HG03571 (cell line): ENCODE results near the gene TMEM126A.
A peak's percentile ranks its signal among the peaks of the same experiment; 100 is the strongest.
"Not testable (repeated sequence)": the region's sequence is repeated elsewhere in the genome, so short reads cannot be mapped to it uniquely, and the experiment has no call there.

Experiments
- ATAC-seq: cut with Tn5 transposase; IDR thresholded peaks from one replicate; pipeline ENCODE4 v1.9.1; 2021; ENCODE audit not compliant: unreplicated experiment

TMEM126A gene

DNA sequence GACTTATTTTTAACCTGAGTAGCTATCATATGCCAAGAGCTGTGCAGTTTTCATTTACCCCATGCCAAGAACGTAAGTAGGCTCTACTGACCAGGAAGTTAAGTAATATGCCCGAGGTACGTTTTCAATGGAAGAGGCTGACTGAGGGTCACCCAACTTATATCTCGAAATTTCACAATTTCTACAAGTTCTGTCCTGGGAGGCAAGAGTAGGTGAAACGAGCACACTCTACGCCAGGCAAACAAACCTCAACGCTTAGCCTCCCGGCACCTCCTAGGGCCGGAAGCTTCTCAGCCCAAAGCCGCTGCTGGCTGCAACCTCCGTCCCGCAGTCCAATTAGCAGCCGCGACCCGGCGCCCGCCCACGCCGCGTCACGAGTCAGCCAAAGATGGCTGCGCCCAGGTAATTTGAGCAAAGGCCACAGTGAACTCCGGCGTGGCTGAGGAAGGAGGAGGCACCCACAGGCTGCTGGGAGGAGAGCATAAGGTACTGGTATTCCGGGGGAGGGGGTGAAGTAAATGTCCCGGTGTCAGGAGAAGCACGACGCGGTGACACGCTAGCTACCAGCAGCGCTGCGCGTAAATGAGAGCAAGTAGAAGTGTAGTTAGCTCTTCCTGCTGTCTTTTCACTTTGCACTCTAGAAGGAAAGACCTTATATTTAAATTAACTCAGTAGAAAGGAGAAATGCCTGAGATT lies at the start of gene TMEM126A:
Gene TMEM126A, plus strand, starts transcription at position 364 of the 696 bp plus-strand sequence. CDS start 2,289 bp downstream, outside the sequence.
- peak; percentile 100 for ATAC-seq

DNA sequence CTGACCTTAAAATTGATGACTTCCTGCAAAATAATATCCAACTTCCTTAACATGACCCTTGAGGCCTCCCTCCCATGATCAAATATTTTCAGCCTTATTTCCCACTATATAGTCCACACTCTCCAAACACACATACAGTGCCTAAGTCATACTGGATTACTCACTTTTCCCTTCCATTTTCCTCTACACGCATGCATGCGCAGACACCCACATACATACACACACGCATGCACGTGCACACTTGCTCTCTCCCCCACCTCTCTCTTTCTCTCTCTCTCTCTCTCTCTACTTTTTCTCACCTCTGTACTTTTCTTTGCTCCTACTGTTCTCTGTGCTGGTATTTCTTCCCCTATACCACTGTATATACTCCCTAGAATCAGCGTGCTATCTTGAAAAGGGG lies 48.7 kb upstream of the TMEM126A start:
- no peak for ATAC-seq

DNA sequence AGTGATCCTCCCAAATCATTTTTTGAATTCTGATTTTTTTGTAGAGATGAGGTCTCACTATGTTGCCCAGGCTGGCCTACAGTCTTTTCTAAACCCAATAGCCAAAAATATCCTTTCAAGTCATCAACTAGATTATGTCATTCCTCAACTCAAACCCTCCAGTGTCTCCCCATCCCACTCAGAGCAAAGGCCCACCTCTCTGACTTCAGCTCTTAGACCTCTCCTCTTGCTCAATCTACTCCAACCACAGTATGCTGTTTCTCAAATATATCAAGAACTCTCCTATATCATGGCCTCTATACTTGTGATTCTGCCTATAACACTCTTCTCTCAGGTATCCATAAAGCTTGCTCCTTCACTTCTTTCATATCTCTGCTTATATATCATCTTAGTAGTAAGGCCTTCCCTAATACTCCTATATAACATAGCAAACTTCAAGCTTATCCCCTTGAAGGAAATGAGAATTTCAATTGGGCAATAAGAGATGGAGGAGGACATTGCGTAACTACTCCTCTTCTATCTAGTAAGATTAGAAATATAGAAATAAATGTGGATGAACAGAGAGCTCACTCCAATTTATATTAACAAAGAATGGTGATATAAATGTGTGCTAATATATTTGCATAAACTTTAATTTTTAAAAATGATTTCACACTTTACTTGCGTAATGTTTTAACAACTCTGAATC lies 45.1 kb upstream of the TMEM126A start:
- ATAC-seq = no peak

DNA sequence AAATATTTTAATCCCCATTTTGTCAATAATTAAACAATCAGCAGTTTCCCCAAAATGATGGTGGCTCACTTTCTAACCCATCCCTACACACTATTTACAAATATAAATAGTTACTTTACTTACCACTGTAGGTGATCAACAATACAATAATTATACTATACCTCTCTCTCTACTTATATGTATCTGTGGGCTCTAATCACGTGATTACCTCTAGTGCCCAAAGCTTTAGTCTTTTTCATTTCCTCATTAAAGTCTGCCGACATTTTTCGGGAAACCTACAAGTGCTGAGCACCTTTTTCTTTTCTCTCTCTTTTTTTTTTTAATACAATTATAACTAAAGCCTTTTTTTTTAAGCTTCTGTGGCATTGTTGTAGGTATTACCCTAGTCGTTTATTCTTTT lies 44.5 kb upstream of the TMEM126A start:
- no peak for ATAC-seq

DNA sequence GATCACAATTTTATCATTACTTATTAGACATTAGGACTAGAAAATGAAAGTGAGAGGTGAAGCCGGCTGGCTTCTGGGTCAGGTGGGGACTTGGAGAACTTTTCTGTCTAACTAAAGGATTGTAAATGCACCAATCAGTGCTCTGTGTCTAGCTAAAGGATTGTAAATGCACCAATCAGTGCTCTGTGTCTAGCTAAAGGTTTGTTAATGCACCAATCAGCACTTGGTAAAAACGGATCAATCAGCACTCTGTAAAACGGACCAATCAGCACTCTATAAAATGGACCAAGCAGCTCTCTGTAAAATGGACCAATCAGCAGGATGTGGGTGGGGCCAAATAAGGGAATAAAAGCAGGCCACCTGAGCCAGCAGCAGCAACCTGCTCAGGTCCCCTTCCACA lies 41.5 kb upstream of the TMEM126A start:
- ATAC-seq = not testable (repeated sequence)

DNA sequence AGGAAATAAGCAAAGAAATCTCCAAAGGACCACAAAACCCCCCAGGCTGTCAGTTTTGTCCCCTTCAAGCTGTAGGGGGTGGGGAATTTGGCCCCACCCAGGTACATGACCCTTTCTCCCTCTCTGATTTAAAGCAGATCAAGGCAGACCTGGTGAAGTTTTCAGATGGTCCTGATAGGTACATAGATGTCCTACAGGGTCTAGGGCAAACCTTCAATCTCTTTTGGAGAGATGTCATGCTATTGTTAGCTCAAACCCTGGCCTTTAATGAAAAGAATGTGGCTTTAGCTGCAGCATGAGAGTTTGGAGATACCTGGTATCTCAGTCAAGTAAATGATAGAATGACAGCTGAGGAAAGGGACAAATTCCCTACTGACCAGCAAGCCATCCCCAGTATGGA lies 39.1 kb upstream of the TMEM126A start:
- not testable (repeated sequence) for ATAC-seq

DNA sequence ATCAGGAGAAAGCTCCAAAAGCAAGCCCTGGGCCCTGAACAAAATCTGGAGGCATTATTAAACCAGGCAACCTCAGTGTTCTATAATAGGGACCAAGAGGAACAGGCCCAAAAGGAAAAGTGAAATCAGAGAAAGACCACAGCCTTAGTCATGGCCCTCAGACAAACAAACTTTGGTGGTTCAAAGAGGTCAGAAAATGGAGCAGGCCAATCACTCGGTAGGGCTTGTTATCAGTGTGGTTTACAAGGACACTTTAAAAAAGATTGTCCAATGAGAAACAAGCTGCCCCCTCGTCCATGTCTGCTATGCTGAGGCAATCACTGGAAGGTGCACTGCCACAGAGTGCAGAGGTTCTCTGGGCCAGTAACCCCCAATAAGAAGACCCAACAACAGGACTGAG lies 38.5 kb upstream of the TMEM126A start:
- not testable (repeated sequence) for ATAC-seq

DNA sequence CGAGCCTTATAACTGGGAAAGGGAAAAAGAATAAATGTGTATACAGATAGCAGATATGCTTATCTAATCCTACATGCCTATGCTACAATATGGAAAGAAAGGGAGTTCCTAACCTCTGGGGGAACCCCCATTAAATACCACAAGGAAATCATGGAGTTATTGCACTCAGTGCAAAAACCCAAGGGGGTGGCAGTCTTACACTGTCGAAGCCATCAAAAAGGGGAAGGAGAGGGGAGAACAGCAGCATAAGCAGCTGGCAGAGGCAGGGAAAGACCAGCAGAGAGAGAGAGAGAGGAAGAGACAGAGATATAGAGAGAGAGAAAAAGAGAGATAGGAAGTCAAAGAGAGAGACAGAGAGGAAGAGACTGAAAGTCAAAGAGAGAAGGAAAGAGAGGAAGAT lies 36.1 kb upstream of the TMEM126A start:
- not testable (repeated sequence) for ATAC-seq

DNA sequence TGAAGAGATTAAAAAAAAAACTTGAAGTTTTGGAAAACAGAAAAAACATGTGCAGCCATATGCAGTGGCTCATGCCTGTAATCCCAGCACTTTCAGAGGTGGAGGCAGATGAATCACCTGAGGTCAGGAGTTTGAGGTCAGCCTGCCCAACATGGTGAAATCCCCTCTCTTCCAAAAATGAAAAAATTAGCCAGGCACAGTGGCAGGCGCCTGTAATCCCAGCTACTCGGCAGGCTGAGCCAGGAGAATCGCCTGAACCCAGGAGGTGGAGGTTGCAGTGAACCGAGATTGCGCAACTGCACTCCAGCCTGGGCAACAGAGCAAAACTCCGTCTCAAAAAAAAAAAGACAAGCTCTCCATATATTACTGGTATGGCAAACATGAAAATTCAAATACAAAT lies 28.3 kb upstream of the TMEM126A start:
- ATAC-seq = no peak

DNA sequence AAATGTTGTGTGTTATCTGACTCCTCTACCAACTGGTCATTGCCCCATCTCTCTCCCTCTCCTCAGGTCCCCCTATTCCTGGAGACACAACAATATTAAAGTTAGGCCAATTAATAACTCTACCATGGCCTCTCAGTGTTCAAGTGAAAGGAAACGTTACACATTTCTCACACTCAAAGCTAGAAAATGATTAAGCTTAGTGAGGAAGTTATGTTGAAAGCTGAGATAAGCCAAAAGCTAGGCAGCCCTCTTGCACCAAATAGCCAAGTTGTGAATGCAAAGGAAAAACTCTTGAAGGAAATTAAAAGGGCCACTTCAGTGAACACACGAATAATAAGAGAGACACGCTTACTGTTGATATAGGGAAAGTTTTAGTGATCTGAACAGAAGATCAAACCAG lies 27.5 kb upstream of the TMEM126A start:
- no peak for ATAC-seq

DNA sequence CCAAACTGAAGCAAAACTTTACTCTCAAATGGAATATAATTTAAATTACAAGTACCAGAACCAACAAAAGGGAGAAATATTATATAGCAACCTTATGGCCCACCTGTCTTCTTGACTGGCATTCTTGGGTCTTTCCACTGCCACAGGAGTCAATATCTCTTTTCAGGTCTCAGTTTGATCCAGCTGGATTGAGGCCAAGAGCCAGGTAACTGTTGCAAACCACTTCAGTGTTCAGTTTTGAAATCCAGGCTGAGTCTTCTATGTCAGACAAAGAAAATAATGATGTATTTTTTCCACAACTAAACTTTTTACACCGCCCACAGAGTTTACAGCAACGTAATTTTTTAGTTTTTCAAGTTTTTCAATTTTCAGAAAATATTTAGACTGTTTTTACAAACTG lies 21.3 kb upstream of the TMEM126A start:
- ATAC-seq = no peak

DNA sequence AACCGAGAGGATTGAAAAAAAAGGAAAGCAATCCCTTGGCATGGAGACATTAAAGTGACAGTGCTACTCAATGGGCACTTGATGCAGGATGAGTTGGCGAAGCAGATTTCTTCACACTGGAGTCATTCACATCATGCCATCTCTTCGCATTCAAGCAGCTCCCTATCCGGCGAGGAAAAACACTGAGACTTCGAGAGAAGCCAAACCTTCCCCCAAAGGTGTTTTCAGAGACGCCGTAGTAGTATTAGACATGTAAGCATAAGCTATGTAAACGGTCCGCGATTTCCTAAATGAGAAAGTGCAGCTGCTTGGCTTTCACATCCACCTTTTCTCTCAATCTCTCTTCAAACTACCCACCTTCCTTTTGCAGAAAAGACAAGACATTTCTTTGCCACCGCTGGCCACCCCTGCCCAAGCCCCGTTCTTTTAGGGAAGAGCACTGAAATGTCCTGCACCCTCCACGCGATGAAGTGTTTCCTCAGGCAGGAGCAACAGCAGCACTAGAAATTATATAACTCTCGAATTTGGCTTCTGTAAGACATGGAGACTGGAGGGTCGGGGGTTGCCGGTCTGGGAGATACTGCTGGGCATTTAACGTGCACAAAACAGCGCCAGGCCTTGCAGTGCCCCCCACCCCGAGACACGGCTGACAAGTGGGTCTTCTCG lies 20.3 kb upstream of the TMEM126A start, which contains the start of gene DLG2:
Gene DLG2, minus strand, starts transcription at position 13 of the 666 bp plus-strand sequence.
- ATAC-seq = no peak

DNA sequence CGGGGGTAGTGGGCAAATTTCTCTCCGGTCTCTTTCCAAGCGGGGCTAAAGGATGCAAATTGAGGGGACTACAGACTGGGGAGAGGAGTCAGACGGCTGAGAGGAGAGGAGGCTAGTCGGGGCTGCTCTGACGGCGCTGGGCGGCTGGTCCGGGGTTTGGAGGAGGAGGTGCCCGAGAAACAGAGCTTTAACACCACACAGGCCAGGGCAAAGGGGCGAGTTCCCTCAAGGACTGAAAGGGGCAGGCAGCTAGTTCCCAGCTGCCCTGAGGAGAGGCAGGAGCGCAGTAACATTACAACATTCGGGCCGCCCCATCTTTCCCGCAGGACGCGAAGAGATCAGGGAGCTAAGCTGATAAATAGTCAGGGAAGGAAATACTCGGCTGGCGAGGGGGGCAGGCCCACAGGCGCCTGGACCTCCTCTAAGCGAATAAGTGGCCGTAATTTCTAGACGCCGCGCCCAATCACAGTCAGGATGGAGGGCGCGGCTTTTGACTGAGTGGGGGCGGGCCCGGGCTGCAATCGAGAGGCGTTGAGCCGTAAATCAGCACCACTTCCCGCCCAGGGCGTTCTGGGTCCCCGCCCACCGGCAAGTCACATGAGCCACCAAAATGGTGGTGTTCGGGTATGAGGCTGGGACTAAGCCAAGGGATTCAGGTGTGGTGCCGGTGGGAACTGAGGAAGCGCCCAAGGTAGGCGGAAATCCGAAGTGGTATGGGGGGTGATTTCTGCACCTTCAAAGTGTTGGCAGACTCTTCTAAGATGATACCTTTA lies 19.6 kb upstream of the TMEM126A start, which contains the start of gene TMEM126B:
Gene TMEM126B, plus strand, starts transcription at position 596 of the 773 bp plus-strand sequence. Its CDS starts 15 bp downstream, at position 611.
- peak; percentile 100 for ATAC-seq

DNA sequence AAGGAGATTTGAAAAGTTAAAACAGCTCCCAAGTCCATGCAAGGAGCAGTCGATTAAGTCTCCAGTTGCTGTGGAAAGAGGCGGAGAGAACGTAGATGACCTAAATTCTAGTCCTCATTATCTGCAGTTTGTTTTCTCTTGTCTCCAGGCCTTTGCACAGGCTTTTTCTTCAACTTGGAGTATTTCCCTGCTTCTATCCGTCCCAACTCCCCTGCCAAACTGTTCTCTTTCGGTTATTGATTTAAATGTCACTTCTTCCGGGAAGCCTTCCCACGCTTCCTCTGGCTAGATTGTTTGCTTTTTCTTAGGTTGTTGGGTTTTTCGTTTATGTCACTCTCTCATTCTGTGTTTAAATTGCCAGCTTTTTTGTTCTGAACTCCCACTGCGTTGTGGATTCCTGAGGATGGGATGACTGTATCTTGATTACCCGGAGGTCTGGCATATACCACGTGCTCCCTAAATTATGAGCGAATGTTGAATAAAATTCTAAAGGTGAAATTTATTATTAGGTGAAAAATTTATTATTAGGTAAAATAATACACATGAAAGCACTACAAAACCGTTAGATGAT lies 18.9 kb upstream of the TMEM126A start:
- peak; percentile 1 for ATAC-seq

DNA sequence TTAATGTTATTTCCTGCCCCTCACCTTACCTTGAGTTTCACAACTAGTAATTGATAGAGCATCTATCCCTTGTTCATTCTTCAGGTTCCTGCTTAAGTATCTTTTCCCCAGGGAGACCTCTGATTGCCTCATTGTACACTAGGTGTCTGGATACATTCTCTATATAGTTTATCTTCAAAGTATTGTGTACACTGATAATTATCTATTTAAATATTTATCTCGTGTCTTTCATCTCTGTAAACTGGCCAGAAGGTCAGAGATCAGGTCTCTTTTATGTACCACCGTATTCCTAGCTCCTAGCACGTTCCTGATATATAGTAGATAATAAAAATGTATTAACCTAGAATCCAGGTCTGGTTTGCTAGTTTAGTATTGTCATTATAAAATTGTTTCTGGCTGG lies 13.0 kb upstream of the TMEM126A start:
- ATAC-seq = no peak

DNA sequence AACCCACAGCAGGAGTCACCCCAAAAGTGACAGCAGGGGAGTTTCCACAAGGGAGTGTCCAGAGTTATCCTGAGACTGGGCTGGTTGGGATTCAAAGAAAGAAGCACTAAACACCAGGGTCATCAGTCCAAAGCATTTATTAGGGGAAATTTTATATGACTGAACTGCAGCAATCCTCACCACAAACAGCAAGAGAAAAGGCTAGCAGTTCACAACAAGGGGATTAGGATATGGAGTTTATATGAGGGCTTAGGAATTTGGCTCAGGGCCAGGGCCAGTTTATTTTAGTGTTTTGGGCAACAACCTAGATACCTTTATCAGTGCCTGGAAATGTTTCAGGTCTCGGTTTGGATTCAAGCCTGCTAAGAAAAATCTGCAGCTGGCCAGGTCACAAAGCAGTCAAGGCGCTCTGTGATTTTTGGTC lies 4.6 kb upstream of the TMEM126A start:
- no peak for ATAC-seq

DNA sequence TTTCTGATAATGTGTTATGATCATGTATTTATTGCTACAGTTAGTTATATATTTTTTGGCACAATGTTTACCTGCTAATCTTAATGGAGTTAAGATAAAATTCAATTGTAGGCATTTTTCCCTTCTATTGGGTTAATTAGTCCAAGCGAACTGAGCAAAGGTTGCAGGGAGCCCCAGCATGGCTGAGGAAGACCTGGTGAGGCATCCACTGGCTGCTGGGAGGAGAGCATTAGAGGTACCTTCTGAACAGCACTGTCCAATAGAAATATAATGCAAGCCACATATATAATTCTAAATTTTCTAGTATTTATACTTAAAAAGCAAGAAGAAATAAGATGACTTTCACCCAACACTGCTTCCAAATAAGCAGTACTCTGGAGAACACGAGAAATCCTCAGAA lies 689 bp upstream of the TMEM126A start:
- ATAC-seq = no peak

DNA sequence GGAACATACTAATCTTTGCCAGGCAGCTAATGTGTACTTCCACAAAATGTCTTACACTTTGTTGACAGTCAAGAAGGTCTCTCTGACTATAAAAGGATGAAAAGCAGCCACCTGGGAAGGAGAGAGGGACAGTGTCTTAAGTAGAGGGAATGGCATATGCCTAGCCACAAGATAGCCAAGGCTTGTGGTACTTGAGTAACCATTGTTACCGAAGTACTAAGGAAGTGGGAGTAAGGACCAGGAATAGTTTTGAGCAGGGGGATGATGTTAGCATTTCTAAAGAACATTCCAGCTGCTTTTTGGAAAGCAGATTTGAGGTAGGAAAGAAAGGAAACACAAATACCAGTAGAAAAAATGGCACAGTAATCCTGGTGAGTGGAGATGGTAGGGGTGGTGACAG lies 3.4 kb downstream of the TMEM126A start:
- no peak for ATAC-seq

DNA sequence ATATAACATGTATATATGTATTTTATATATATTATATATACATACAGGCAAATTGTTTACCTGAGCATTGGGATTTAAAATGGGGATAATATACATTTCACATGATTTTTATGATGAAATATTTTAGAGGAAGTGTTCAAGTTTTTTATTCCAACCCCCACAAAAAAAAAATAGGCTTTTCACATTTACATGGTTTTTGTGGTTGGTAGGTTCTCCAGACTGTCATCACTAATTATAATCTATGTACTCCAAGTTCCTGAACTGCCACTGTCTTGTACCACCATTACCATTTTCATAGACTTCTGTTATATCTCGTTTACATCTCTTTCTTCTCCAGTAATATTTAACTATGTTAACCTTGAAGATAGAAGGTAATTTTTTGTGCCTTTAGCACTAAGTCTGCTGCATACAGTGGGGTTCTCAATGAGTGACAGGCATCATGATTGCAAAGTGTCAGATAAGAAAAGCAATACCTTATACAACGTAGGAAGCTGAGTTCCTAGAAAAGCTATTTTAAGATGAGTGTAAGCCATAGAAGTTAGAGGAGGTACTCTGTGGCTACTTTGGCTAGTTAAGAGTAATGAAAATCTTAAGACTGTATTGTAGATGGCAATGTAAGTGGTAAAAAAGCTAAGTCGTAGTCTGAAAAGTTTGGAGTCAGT lies 5.2 kb downstream of the TMEM126A start:
- no peak for ATAC-seq

DNA sequence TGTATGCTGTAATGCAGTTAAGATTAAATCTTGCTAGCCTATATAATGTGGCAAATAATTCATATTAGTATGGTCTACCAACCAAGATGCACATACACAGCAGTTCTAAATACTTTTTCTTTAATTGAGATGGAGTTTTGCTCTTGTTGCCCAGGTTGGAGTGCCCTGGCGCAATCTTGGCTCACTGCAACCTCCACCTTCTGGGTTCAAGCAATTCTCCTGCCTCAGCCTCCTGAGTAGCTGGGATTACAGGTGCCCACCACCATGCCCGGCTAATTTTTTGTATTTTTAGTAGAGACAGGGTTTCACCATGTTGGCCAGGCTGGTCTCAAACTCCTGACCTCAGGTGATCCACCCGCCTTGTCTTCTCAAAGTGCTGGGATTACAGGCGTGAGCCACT lies 6.6 kb downstream of the TMEM126A start:
- ATAC-seq = not testable (repeated sequence)
